ENCODE data around the gene ZNF784.

ZNF784 gene

DNA sequence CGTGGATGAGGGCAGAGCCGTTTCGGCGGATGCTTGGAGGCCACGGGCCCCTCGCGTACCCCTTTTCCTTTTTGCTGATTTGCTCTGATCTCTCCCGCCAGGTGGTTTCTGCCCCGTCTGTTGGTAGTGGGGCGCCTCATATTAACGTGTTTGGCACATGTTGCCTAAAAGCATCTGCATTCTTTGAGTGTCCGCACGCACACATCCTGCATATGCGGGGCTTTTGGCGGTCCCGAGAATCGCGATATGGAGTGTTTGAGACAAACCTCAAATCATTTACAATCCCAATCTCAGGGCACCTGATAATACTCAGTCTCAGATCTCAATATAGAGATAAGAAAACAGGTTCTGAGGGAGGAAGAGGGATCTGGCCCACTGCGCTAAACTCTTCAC, 31.3 kb upstream of the ZNF784 start:
- DNase-seq = no peak

DNA sequence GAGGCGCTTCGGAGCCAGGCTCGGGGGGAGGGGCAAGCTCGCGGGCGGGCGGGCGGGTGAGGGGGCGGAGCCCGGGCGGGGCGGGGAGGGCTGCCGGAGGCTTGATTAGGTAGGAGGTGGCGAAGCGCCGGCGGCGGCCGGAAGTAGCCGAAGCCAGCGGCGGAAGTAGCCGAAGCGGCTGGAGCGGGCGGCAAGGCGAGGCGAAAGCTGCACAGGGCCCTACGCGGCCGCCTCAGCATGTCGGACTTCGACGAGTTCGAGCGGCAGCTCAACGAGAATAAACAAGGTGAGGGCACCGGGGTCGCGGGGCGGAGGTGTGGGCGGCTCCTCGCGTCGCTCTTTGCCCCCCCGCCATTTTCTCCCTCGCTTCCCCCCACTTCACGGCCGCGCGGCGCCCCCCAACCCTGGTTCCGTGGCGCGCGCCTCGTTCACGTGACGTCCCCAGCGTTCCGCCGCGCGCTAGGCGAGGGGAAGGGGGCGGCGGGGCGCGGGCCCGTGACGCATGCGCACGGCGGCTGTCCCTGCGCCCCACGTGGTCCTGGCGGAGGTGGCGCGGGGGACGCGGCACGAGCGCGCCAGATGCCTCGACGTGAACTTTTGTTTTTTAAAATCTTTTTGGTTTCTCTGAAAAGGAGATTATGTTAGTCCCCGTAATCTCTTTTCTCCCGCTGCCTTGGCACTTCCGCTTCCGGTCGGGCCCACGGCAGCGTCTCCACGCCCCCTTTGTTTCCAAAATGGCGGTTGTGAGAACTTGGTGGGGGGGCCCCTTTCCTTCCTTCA, 30.7 kb upstream of the ZNF784 start, which contains the start of gene U2AF2:
Gene U2AF2, plus strand, starts transcription at position 168 of the 780 bp plus-strand sequence. Its CDS starts 70 bp downstream, at position 238.
- peak; percentile 86 for DNase-seq

GRCh38 chr19:55654323-55654867, 30.0 kb upstream of the ZNF784 start:
- DNase-seq = peak; percentile 98

DNA sequence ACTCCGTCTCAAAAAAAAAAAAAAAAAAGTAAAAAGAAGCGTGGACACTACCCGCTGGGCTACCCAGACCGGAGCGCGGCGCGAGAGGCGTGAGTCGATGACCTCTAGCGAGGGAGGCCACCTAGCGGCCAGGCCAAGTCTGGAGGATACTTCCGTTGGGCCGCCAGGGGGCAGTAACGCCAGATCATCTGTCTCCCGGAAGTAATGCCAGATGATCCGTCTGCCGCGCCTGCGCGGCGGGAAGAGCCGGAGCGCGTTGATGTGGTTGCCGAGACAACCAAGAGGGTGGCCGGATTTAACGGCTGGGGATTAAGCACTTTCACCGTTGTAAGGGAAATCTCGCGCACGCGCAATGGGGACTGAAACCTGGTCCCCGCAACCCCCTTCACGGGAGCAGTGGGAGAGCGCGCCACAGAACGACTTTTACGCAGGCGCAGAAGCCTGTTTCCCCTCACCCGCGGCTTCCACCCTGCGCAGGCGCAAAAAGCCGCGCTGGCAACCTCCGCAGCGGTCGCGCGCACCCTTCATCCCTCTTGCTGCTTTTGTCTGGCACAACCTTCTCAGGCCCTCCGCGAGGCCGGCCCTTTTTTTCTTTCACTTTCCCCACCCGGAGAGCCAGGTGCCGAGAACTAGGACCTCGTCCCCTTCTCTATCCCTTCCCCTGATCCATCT, 29.4 kb upstream of the ZNF784 start:
- peak; percentile 98 for DNase-seq

- DNase-seq = no peak
Measured at GRCh38 chr19:55652311-55653128, 28.2 kb upstream of the ZNF784 start.

DNA sequence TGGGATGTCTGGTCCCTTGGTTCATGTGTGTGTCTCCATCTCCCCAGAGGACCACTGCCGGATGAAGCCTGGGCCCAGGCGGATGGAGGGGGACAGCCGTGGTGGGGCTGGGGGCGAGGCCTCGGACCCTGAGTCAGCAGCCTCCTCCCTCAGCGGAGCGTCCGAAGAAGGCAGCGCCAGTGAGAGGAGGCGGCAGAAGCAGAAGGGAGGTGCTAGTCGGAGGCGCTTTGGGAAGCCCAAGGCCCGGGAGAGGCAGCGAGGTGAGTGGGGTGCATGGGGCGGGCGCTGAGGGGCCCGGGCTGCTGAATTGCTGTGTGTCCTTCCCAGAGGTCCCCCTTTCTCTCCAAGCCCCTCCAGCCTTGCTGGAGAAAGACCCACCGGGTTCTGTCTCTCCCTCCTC, 26.9 kb upstream of the ZNF784 start:
- DNase-seq = no peak

GRCh38 chr19:55650602-55651230, 26.4 kb upstream of the ZNF784 start:
- DNase-seq = no peak

DNA sequence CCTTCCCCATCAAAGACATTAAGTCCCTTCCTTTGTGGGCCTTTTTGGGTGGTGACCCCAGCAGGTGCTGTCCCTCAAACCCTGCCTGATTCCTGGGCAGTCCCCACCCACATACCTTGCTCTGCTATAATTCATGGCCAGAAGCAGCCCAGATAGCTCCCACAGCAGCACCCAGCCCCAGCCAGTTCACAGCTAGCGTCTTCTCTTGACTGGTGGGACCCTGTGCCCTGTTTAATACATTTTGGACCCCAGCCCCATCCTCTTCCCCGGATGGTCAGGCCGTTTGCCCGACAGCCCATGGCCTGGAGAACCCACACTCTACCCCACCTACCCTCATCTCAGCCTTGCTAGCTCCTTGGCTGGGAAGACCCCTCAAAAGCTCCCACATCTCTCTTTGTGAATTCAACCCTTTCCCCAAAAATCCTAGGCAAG, 25.8 kb upstream of the ZNF784 start:
- DNase-seq = no peak

DNA sequence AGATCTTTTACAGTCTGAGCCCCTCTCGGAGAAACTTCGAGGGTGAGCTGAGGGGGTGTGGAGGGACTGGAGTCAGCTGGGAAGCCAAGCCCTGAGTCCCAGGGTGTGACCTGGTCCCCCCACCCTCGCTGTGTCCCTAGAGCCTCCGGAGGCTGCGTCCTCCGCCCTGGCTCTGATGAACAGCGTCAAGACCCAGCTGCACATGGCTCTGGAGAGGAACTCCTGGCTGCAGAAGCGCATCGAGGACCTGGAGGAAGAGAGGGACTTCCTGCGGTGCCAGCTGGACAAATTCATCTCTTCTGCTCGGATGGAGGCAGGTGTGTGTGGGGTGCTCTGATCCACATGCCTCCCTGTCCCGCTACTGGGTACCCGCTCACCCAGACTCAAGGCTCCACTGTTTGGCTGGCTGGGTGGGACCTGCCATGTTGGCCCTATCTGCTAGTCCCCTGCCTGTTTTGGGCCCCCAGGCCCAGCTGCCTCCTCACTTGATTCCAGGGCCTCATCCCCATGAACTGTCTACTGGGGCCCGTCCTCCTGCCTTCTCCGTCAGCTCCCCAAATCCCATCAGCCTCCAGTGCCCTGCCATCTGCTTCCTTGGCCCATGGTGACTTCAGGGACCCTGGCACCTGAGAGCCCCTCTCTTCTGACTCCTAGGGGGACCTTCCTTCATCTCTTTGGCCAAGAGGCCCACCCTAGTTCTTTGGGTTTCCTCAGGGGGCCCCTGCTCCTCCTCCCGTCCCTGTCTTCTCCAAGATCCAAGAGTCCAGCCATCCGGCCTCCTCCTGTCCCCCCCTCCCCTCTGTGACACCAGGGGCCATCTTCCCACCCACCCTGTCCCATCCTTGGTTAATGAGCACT, 25.1 kb upstream of the ZNF784 start:
- DNase-seq = no peak

- DNase-seq = no peak
Measured at GRCh38 chr19:55648585-55649267, 24.4 kb upstream of the ZNF784 start.

GRCh38 chr19:55647732-55648584, 23.6 kb upstream of the ZNF784 start, which contains the start of gene CCDC106:
TSS of gene CCDC106 (plus strand) at chr19:55648212. CDS start at chr19:55649047, 835 bp downstream.
- peak; percentile 36 for DNase-seq

- DNase-seq = no peak
Measured at GRCh38 chr19:55646889-55647731, 22.7 kb upstream of the ZNF784 start.

- DNase-seq = no peak
Measured at GRCh38 chr19:55645512-55645881, 21.1 kb upstream of the ZNF784 start.

DNA sequence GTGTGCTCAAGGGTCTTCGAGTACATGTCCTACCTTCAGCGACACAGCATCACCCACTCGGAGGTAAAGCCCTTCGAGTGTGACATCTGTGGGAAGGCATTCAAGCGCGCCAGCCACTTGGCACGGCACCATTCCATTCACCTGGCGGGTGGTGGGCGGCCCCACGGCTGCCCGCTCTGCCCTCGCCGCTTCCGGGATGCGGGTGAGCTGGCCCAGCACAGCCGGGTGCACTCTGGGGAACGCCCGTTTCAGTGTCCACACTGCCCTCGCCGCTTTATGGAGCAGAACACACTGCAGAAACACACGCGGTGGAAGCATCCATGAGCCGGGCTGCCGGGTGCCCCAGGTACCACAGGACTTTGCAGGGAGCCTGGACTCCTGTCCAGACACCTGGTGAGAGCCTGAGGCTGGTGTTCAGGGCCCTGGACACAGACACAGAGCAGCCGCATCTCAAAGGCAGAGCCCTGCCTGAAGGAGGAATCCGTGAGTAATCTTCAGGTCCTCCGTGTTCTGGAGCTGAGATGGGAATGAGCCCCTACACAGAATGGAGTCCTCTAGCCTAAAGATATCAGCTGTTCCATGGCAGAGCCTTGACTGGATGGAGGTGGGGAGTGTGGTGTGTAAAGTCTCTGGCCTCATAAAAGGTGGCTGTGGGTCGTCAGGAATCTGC, 20.6 kb upstream of the ZNF784 start:
- no peak for DNase-seq

DNA sequence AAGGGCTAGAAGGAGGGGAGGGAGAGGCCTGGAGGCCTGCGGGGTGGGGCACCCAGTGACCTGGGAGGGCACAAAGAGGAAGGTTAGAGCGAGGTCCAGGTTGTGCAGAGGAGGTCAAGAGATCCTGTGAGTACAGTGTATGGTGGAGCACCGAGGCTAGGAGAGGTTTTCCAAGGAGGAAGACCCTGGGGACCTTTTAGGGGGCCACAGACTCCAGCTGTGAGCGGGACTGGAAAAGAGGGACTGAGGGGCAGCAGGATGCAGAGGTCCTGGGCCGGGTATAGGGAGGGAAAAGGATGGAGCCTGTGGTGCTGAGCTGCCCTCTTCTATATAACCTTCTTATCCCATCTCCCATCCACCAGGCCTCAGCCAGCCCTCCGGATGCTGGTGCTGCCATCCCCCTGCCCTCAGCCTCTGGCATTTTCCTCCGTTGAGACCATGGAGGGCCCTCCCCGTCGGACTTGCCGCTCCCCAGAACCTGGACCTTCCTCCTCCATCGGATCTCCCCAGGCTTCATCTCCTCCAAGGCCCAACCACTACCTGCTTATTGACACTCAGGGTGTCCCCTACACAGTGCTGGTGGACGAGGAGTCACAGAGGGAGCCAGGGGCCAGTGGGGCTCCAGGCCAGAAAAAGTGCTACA, 19.9 kb upstream of the ZNF784 start:
- DNase-seq = no peak

DNA sequence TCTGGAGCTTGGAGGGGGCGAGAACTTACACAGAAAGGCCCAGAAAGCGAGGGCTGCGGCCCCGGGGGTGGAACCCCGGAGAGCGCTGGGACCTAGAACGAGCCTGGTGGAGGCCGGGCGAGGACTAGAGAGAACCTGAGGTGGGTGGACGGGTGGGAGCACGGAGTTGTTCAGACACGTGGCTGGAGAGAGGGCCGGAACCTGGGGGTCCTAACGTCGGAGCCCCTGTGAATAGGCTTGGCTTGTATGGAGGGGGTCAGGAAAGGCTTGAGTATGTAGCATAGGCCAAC, 19.5 kb upstream of the ZNF784 start:
- DNase-seq = no peak

DNA sequence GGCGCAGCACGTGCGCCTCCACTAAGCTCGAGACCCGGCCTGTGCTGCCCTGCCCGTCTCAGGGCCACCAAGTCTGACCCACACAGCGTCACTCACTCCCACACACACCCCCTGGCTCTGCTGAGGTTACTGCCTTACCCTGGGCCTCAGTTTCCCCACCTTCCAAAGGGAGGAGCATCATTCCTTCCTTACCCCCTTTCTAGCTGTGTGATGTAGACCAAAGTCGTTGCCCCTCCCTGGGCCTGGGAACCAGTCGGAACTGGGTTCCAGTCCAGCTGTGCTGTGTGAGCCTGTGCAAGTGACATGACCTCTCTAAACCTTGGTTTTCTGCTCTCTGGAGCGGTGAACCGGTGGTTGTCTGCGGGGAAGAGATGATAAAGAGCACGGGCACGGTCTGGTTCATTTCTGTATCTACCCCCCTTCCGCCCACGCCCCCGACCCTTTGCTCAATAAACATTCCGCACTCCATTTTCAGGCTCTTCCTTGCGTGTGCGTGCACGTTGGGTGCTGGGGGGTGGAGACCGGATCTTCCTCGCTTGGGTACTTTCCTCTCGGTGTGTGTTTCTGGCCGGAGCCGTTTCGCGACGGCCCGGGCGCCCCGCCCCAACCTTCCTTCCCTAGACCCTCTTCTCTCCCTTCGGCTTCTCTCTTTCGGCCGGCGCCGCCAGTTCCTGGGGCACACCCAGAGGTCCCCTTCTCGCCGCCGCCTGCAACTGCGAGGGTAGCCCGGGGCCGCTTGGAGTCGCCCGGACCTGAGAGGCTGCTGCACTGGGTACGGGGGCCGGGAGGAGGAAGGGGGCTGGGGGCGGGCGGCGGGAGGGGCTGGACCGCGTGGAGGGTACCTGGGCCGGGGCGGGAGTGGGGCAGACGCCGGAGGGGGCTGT, 18.9 kb upstream of the ZNF784 start, which contains the start of gene ZNF581:
Gene ZNF581, plus strand, starts transcription at position 647 of the 884 bp plus-strand sequence. CDS start 923 bp downstream, outside the sequence.
- DNase-seq = peak; percentile 85

Data from NCI-H226 (cell line).